ENCODE data around the gene TANK.
"Not testable (repeated sequence)": the region's sequence is repeated elsewhere in the genome, so short reads cannot be mapped to it uniquely, and the experiment has no call there.

TANK gene

GRCh38 chr2:161246281-161246680 is 86.1 kb downstream of the TANK start:
- no peaks in the 10 kb centered on the region for H3K36me3 ChIP-seq (ENCODE audit: control insufficient read depth, insufficient read depth, low read length, severe bottlenecking)
- H3K4me3 ChIP-seq (ENCODE audit: low read length) = no peak overlapping the region
- H3K27me3 ChIP-seq (replicated peaks; ENCODE audit: control insufficient read depth, insufficient read depth, low read length) = no peaks in the 10 kb centered on the region
- no peak for DNase-seq (ENCODE audit: low read depth)
- no peaks in the 10 kb centered on the region for H3K9me3 ChIP-seq (ENCODE audit: control insufficient read depth, low read length)
- H3K9ac ChIP-seq (ENCODE audit: low read length) = no peak overlapping the region
- H3K4me1 ChIP-seq (ENCODE audit: control insufficient read depth, insufficient read depth, low read length) = no peaks in the 10 kb centered on the region

DNA sequence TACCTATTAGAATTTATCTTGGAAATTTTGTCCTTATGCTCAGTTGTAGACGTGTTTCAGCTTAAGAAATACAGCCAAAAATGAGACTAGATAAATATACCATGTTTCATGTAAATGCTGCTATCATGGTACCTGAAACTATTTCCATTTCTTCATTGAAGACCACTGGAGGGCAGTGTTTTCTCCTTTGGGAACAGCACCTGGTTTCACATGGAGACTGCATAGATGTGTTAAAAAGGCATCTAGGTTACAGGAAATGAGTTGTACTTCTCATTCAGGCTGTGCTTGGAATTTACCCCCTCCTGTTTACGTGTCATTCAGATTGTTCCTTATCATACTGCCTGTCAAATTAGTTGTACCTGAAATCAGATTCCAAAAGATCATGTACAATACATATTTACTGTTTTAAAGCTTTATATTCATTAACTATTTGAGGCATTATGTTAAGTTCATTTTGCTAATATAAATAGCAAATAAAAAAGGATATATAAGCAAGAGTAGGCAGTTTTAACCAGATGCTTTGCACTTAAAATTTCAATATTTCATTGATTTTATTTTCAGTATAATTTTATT is 90.7 kb downstream of the TANK start:
- DNase-seq (ENCODE audit: low read depth) = peak; percentile 56
- no peaks in the 10 kb centered on the region for H3K27me3 ChIP-seq (replicated peaks; ENCODE audit: control insufficient read depth, insufficient read depth, low read length)
- H3K9ac ChIP-seq (ENCODE audit: low read length) = no peak overlapping the region
- H3K36me3 ChIP-seq (ENCODE audit: control insufficient read depth, insufficient read depth, low read length, severe bottlenecking) = no peaks in the 10 kb centered on the region
- H3K4me3 ChIP-seq (ENCODE audit: low read length) = no peak overlapping the region
- H3K9me3 ChIP-seq (ENCODE audit: control insufficient read depth, low read length) = no peaks in the 10 kb centered on the region
- no peaks in the 10 kb centered on the region for H3K4me1 ChIP-seq (ENCODE audit: control insufficient read depth, insufficient read depth, low read length)

GRCh38 chr2:161257123-161257952 is 97.1 kb downstream of the TANK start:
- no peak overlapping the region for H3K4me3 ChIP-seq (ENCODE audit: low read length)
- H3K27me3 ChIP-seq (replicated peaks; ENCODE audit: control insufficient read depth, insufficient read depth, low read length) = no peaks in the 10 kb centered on the region
- no peaks in the 10 kb centered on the region for H3K36me3 ChIP-seq (ENCODE audit: control insufficient read depth, insufficient read depth, low read length, severe bottlenecking)
- no peak for DNase-seq (ENCODE audit: low read depth)
- no peaks in the 10 kb centered on the region for H3K4me1 ChIP-seq (ENCODE audit: control insufficient read depth, insufficient read depth, low read length)
- H3K9me3 ChIP-seq (ENCODE audit: control insufficient read depth, low read length) = no peaks in the 10 kb centered on the region
- no peak overlapping the region for H3K9ac ChIP-seq (ENCODE audit: low read length)

- no peak overlapping the region for H3K4me3 ChIP-seq (ENCODE audit: low read length)
- H3K9ac ChIP-seq (ENCODE audit: low read length) = no peak overlapping the region
- no peaks in the 10 kb centered on the region for H3K9me3 ChIP-seq (ENCODE audit: control insufficient read depth, low read length)
- no peaks in the 10 kb centered on the region for H3K36me3 ChIP-seq (ENCODE audit: control insufficient read depth, insufficient read depth, low read length, severe bottlenecking)
- DNase-seq (ENCODE audit: low read depth) = no peak
- H3K27me3 ChIP-seq (replicated peaks; ENCODE audit: control insufficient read depth, insufficient read depth, low read length) = no peaks in the 10 kb centered on the region
- no peaks in the 10 kb centered on the region for H3K4me1 ChIP-seq (ENCODE audit: control insufficient read depth, insufficient read depth, low read length)
These were observed 105.6 kb downstream of the TANK start for GRCh38 chr2:161265874-161266273.

- H3K36me3 ChIP-seq (ENCODE audit: control insufficient read depth, insufficient read depth, low read length, severe bottlenecking) = no peaks in the 10 kb centered on the region
- DNase-seq (ENCODE audit: low read depth) = no peak
- H3K9ac ChIP-seq (ENCODE audit: low read length) = no peak overlapping the region
- peaks cover 8% of the 10 kb centered on the region for H3K9me3 ChIP-seq (ENCODE audit: control insufficient read depth, low read length)
- no peak overlapping the region for H3K4me3 ChIP-seq (ENCODE audit: low read length)
- no peaks in the 10 kb centered on the region for H3K27me3 ChIP-seq (replicated peaks; ENCODE audit: control insufficient read depth, insufficient read depth, low read length)
- no peaks in the 10 kb centered on the region for H3K4me1 ChIP-seq (ENCODE audit: control insufficient read depth, insufficient read depth, low read length)
These were observed 108.9 kb downstream of the TANK start for GRCh38 chr2:161269111-161269510.

GRCh38 chr2:161273038-161273760 is 113.0 kb downstream of the TANK start:
- H3K27me3 ChIP-seq (replicated peaks; ENCODE audit: control insufficient read depth, insufficient read depth, low read length) = no peaks in the 10 kb centered on the region
- H3K9me3 ChIP-seq (ENCODE audit: control insufficient read depth, low read length) = peaks cover 8% of the 10 kb centered on the region
- no peaks in the 10 kb centered on the region for H3K36me3 ChIP-seq (ENCODE audit: control insufficient read depth, insufficient read depth, low read length, severe bottlenecking)
- peak; percentile 88 for DNase-seq (ENCODE audit: low read depth)
- H3K4me3 ChIP-seq (ENCODE audit: low read length) = peak overlapping the region; percentile 27
- no peak overlapping the region for H3K9ac ChIP-seq (ENCODE audit: low read length)
- no peaks in the 10 kb centered on the region for H3K4me1 ChIP-seq (ENCODE audit: control insufficient read depth, insufficient read depth, low read length)

- not testable (repeated sequence) for H3K27me3 ChIP-seq (replicated peaks; ENCODE audit: control insufficient read depth, insufficient read depth, low read length); H3K36me3 ChIP-seq (ENCODE audit: control insufficient read depth, insufficient read depth, low read length, severe bottlenecking); H3K9ac ChIP-seq (ENCODE audit: low read length); H3K4me3 ChIP-seq (ENCODE audit: low read length); H3K4me1 ChIP-seq (ENCODE audit: control insufficient read depth, insufficient read depth, low read length); H3K9me3 ChIP-seq (ENCODE audit: control insufficient read depth, low read length)
- DNase-seq (ENCODE audit: low read depth) = peak; percentile 21
These were observed 118.5 kb downstream of the TANK start for GRCh38 chr2:161278564-161279229.

GRCh38 chr2:161279230-161279815 is 119.1 kb downstream of the TANK start:
- H3K9me3 ChIP-seq (ENCODE audit: control insufficient read depth, low read length); H3K4me3 ChIP-seq (ENCODE audit: low read length); H3K9ac ChIP-seq (ENCODE audit: low read length); H3K4me1 ChIP-seq (ENCODE audit: control insufficient read depth, insufficient read depth, low read length); H3K27me3 ChIP-seq (replicated peaks; ENCODE audit: control insufficient read depth, insufficient read depth, low read length); H3K36me3 ChIP-seq (ENCODE audit: control insufficient read depth, insufficient read depth, low read length, severe bottlenecking); DNase-seq (ENCODE audit: low read depth): not testable (repeated sequence)

- not testable (repeated sequence) for H3K4me3 ChIP-seq (ENCODE audit: low read length); H3K27me3 ChIP-seq (replicated peaks; ENCODE audit: control insufficient read depth, insufficient read depth, low read length); H3K9ac ChIP-seq (ENCODE audit: low read length); H3K9me3 ChIP-seq (ENCODE audit: control insufficient read depth, low read length); H3K36me3 ChIP-seq (ENCODE audit: control insufficient read depth, insufficient read depth, low read length, severe bottlenecking); H3K4me1 ChIP-seq (ENCODE audit: control insufficient read depth, insufficient read depth, low read length)
- DNase-seq (ENCODE audit: low read depth) = peak; percentile 6
These were observed 120.7 kb downstream of the TANK start for GRCh38 chr2:161280906-161281323.

DNA sequence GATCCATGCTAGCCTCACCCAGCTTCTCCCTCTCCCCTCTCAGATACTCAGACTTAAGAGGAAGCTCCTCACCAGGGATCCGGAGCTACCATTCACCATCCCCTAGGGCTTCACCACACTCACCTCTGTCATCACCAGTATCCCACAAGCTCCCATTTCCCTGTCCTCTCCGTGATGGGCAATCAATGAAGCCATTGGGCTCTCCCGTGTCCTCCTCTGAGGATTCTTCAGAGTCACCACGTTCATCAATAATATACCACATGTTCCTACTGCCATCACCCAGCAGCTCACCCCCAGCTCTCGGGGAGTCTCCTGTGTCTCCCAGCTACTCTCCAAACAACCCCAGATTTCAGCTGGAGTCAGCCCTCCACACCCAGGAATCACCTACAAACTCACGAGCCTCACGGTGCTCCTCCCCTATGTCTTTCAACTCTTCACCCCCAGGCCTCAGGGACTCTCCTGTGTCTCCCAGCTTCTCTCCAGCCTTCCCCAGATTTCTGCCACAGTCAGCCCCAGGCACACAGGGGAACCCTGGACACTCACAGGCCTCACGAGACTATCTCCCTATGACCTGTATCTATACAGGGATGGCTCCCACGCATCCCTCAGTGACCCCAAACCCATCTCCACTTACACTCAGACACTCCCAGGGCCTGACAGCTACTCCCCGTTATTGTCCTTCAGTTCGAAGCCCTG is 121.5 kb downstream of the TANK start:
- not testable (repeated sequence) for H3K36me3 ChIP-seq (ENCODE audit: control insufficient read depth, insufficient read depth, low read length, severe bottlenecking); H3K9ac ChIP-seq (ENCODE audit: low read length); H3K9me3 ChIP-seq (ENCODE audit: control insufficient read depth, low read length); H3K4me1 ChIP-seq (ENCODE audit: control insufficient read depth, insufficient read depth, low read length); H3K4me3 ChIP-seq (ENCODE audit: low read length); DNase-seq (ENCODE audit: low read depth); H3K27me3 ChIP-seq (replicated peaks; ENCODE audit: control insufficient read depth, insufficient read depth, low read length)

Data from adipocyte (in vitro differentiated cells).